Adipocyte (in vitro differentiated cells): ENCODE data around the gene HACD1.

ENCODE experiments used
- DNase-seq: peaks from one replicate; pipeline ENCODE4 v3.0.0-alpha.2; 2015; ENCODE audit warnings: low read depth
- H3K27me3 ChIP-seq: replicated peaks from 2 replicates; pipeline ENCODE4 v1.7.0; 2013; ENCODE audit warnings: mild to moderate bottlenecking, low read length, moderate library complexity; ENCODE audit not compliant: control insufficient read depth, insufficient read depth
- H3K36me3 ChIP-seq: 2 replicates; pipeline ENCODE4 v1.7.0; 2013; ENCODE audit warnings: low read length, mild to moderate bottlenecking, moderate library complexity; ENCODE audit not compliant: control insufficient read depth, insufficient read depth, severe bottlenecking
- H3K4me1 ChIP-seq: 2 replicates; pipeline ENCODE4 v1.7.0; 2013; ENCODE audit warnings: mild to moderate bottlenecking, low read length, moderate library complexity; ENCODE audit not compliant: control insufficient read depth, insufficient read depth
- H3K4me3 ChIP-seq: 2 replicates; pipeline ENCODE4 v1.7.0; 2013; ENCODE audit warnings: mild to moderate bottlenecking, low read length, moderate library complexity
- H3K9ac ChIP-seq: 2 replicates; pipeline ENCODE4 v1.7.0; 2013; ENCODE audit warnings: mild to moderate bottlenecking, low read length, moderate library complexity
- H3K9me3 ChIP-seq: 2 replicates; pipeline ENCODE4 v1.7.0; 2013; ENCODE audit warnings: mild to moderate bottlenecking, low read length, moderate library complexity; ENCODE audit not compliant: control insufficient read depth

The HACD1 gene

GRCh38 chr10:17652585-17652984, 35.4 kb upstream of the HACD1 start:
- DNase-seq = peak; percentile 25
- Histone ChIP-seq H3K27me3 (no peaks in the 10 kb centered on the region), H3K4me1 (peaks cover 33% of the 10 kb centered on the region), H3K4me3 (no peak overlapping the region), H3K9ac (no peak overlapping the region), H3K36me3 (no peaks in the 10 kb centered on the region), H3K9me3 (no peaks in the 10 kb centered on the region)

- Histone ChIP-seq H3K9me3 (no peaks in the 10 kb centered on the region), H3K4me1 (peaks cover 37% of the 10 kb centered on the region), H3K4me3 (no peak overlapping the region), H3K9ac (peak overlapping the region; percentile 3), H3K36me3 (no peaks in the 10 kb centered on the region), H3K27me3 (no peaks in the 10 kb centered on the region)
- peak; percentile 59 for DNase-seq
These were observed 34.7 kb upstream of the HACD1 start for GRCh38 chr10:17651896-17652295.

- H3K4me3 ChIP-seq = no peak overlapping the region
- no peak for DNase-seq
- no peaks in the 10 kb centered on the region for H3K36me3 ChIP-seq
- peaks cover 41% of the 10 kb centered on the region for H3K4me1 ChIP-seq
- H3K9ac ChIP-seq = no peak overlapping the region
- no peaks in the 10 kb centered on the region for H3K9me3 ChIP-seq
- H3K27me3 ChIP-seq = no peaks in the 10 kb centered on the region
These were observed 33.2 kb upstream of the HACD1 start for GRCh38 chr10:17650416-17650815.

- H3K9ac ChIP-seq = no peak overlapping the region
- no peak overlapping the region for H3K4me3 ChIP-seq
- peak; percentile 43 for DNase-seq
- H3K9me3 ChIP-seq = no peaks in the 10 kb centered on the region
- no peaks in the 10 kb centered on the region for H3K36me3 ChIP-seq
- H3K27me3 ChIP-seq = no peaks in the 10 kb centered on the region
- peaks cover 43% of the 10 kb centered on the region for H3K4me1 ChIP-seq
These were observed 32.7 kb upstream of the HACD1 start for GRCh38 chr10:17649836-17650235.

GRCh38 chr10:17649052-17649451, 31.9 kb upstream of the HACD1 start:
- Histone ChIP-seq H3K4me1 (peaks cover 44% of the 10 kb centered on the region), H3K4me3 (no peak overlapping the region)

GRCh38 chr10:17648243-17649035, 31.3 kb upstream of the HACD1 start:
- H3K9me3 ChIP-seq = no peaks in the 10 kb centered on the region
- no peak overlapping the region for H3K4me3 ChIP-seq
- peaks cover 44% of the 10 kb centered on the region for H3K4me1 ChIP-seq
- H3K36me3 ChIP-seq = no peaks in the 10 kb centered on the region
- no peak overlapping the region for H3K9ac ChIP-seq
- DNase-seq = no peak
- no peaks in the 10 kb centered on the region for H3K27me3 ChIP-seq

More at GRCh38 chr10:17649052-17649451, 31.9 kb upstream of the HACD1 start:
- Histone ChIP-seq H3K9ac (no peak overlapping the region), H3K9me3 (no peaks in the 10 kb centered on the region), H3K27me3 (no peaks in the 10 kb centered on the region), H3K36me3 (no peaks in the 10 kb centered on the region)
- no peak for DNase-seq

GRCh38 chr10:17647326-17647725, 30.2 kb upstream of the HACD1 start:
- DNase-seq = no peak
- Histone ChIP-seq H3K4me3 (no peak overlapping the region), H3K27me3 (no peaks in the 10 kb centered on the region), H3K4me1 (peaks cover 42% of the 10 kb centered on the region), H3K9ac (no peak overlapping the region), H3K36me3 (no peaks in the 10 kb centered on the region), H3K9me3 (no peaks in the 10 kb centered on the region)

- H3K4me3 ChIP-seq = peak overlapping the region; percentile 95
- no peaks in the 10 kb centered on the region for H3K36me3 ChIP-seq
- peaks cover 29% of the 10 kb centered on the region for H3K4me1 ChIP-seq
- no peaks in the 10 kb centered on the region for H3K27me3 ChIP-seq
- no peaks in the 10 kb centered on the region for H3K9me3 ChIP-seq
- no peak for DNase-seq
- H3K9ac ChIP-seq = peak overlapping the region; percentile 95
These were observed 28.6 kb upstream of the HACD1 start for GRCh38 chr10:17645621-17646345.

- peak overlapping the region; percentile 95 for H3K4me3 ChIP-seq
- no peaks in the 10 kb centered on the region for H3K27me3 ChIP-seq
- DNase-seq = no peak
- H3K4me1 ChIP-seq = peaks cover 25% of the 10 kb centered on the region
- H3K9ac ChIP-seq = peak overlapping the region; percentile 95
- peaks cover 3% of the 10 kb centered on the region for H3K9me3 ChIP-seq
- no peaks in the 10 kb centered on the region for H3K36me3 ChIP-seq
These were observed 27.3 kb upstream of the HACD1 start for GRCh38 chr10:17644485-17644943.

- Histone ChIP-seq H3K4me3 (peak within 1 kb of the TSS; percentile 95), H3K9ac (peak within 1 kb of the TSS; percentile 95), H3K4me1 (peaks cover 25% of the 10 kb centered on the region), H3K9me3 (peaks cover 3% of the 10 kb centered on the region), H3K36me3 (no peaks in the 10 kb centered on the region), H3K27me3 (no peaks in the 10 kb centered on the region)
- DNase-seq = peak; percentile 97
These were observed 26.7 kb upstream of the HACD1 start, which contains the start of gene STAM for GRCh38 chr10:17643755-17644484. Gene STAM (plus strand): TSS chr10:17644151. CDS start chr10:17644340, 189 bp downstream.

- H3K36me3 ChIP-seq = no peaks in the 10 kb centered on the region
- peak overlapping the region; percentile 95 for H3K4me3 ChIP-seq
- H3K9me3 ChIP-seq = peaks cover 3% of the 10 kb centered on the region
- peak; percentile 93 for DNase-seq
- H3K9ac ChIP-seq = peak overlapping the region; percentile 95
- no peaks in the 10 kb centered on the region for H3K27me3 ChIP-seq
- peaks cover 25% of the 10 kb centered on the region for H3K4me1 ChIP-seq
These were observed 26.2 kb upstream of the HACD1 start for GRCh38 chr10:17643339-17643754.
